Activated CD4-positive, alpha-beta T cell treated with anti-CD3 and anti-CD28 coated beads, Interleukin-10, Interleukin-2, amounts not matched to agents 100 ng/mL and 50 ng/mL, durations not matched to agents 16 hours and 8 hours (primary cell): ENCODE data around the gene PRKCZ.
"Not testable (repeated sequence)": the region's sequence is repeated elsewhere in the genome, so short reads cannot be mapped to it uniquely, and the experiment has no call there.

ENCODE experiments used
- DNase-seq: peaks from one replicate; pipeline ENCODE4 v3.0.0-alpha.2; 2020

PRKCZ gene

DNA sequence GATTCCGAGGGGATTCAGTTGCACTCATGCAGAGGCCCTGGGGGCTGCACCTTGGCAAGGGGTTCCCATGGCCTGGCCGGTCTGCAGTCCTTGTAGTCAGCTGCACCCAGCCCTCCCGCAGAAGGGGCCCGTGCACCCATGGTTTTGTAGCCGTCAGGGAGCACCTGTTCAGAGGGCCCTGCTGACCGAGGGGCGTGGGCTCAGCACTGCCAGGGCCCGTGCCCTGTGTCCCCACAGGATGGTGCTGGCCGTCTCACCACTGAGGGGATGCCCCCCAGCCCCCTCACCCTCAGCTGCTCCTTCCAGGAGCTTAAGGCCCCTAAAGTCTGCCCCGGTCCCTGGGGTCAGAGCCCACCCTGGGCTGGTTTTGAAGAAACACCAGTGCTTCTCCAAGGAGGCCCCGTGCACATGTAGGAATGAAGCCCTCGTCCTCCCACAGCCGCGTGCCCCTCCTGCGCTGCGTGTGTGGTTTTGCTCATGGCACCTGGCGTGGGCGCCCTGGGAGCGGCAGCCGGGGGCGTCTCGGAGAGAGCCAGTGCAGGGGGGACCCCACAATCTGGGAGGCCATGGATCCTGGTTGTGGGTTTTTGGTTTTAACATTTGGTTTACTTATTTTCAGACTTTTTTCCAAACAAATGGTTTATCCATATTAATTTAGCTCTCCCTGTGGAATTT is 40.1 kb downstream of the PRKCZ start:
- no peak for DNase-seq

DNA sequence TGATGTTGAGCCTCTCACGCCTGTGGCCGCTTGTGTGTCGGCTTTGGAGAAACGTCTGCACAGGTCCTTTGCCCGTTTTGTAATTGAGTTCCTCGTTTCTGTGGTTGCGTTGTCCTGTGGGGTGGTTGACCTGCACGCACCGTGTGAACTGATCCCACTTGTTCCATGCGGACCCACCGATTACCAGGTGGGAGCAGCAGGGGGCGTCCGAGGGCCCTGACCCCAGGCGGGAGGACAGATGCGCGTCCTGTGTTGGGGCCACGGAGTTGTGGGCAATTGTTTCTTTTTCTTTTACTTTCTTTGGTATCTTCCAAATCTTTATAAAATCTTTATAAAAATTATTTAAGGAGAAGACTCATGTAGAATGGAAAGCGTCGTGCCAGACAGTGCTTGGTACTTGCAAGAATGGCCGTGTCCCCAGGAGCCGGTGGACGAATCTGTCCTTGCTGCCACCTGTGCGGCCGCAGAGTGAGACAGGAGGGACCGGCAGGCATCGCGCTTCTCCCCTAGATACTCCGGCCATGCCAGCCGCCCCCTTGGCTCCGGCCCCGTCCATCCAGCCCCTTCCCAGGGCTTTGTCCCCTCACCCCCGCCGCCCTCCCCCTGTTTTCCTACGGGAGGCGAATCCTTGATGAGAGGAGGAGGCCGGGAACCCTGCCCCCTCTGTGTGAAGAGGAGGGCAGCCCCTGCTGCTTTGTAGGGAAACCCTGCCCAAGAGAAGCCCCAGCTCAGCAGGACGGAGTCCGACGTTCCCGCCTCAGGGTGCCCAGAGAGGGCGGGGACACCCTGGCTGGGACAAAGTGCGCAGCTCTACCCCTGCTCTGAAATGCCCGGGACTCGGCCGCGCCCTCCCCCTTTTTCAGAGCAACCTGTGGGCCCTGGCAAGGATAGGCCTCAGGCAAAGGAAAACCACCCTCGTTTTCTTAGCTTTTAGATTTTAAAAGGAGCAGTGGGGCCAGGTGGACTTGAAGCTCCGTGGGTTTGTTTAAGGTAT is 41.7 kb downstream of the PRKCZ start:
- DNase-seq, result peak; percentile 44

DNA sequence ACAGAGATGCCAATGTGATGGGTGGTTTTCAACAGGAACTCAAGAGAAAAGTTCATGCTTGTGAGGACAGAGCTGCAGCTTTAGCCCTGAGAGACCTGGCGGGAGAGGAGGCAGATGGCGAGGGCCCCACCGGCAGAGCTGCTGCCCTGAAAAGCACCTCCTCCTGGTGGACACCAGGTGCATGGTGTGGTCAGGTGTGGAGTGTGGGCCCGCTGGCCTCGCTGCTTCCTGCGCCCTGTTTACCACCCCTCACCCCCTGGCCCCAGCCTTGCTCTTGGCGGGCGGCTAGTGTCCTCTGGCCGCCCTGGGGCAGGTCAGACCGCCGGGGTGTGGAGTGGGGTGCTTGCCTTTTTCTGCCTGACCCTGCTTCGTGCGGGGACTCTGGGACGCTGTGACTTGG is 42.8 kb downstream of the PRKCZ start:
- no peak for DNase-seq

DNA sequence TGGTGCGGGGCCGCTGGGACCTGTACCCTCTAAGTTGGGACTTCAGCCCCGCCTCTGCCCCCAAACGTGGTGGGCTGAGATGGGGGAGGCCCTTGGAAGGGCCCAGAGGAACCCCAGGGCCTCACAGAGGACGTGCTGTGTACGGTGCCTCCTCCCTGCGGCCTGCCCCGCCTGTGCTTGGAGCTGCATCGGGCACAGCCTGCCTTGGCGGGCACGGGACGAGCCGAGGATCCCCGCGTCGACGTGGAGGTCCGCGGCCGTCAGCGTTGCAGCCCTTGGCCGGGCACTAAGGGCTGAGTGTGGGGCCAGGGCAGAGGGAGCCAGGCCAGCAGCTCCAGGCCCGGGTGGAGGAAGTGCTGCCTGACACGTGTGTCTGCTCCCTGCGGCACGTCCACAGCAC is 43.4 kb downstream of the PRKCZ start:
- DNase-seq, result no peak

DNA sequence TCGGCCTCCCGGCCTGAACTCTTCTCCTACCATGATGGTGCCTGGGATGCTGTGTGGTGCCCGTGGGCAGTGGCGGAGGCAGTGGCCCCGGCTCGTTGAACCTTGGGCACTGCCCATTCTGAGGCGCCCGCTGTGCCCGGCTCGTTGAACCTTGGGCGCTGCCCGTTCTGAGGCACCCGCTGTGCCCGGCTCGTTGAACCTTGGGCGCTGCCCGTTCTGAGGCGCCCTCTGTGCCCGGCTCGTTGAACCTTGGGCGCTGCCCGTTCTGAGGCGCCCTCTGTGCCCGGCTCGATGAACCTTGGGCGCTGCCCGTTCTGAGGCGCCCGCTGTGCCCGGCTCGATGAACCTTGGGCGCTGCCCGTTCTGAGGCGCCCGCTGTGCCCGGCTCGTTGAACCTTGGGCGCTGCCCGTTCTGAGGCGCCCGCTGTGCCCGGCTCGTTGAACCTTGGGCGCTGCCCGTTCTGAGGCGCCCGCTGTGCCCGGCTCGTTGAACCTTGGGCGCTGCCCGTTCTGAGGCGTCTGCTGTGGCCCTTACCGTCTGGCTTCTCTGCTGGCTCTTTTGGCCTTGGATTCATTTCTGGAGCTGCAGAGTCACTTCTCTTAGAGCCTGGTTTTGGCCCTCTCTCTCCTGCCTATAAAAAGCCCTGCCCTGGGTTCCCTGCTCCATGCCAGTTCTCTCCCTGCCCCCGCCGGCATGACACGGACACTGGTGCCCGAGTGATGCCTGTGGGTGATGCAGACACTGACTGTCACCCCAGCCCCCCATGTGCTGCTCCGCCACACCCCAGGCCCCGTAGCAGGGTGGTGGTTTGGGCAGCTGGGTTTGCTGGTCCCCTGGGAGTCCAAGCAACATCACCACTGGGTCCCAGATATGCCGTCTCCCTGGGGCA is 44.3 kb downstream of the PRKCZ start:
- not testable (repeated sequence) for DNase-seq

DNA sequence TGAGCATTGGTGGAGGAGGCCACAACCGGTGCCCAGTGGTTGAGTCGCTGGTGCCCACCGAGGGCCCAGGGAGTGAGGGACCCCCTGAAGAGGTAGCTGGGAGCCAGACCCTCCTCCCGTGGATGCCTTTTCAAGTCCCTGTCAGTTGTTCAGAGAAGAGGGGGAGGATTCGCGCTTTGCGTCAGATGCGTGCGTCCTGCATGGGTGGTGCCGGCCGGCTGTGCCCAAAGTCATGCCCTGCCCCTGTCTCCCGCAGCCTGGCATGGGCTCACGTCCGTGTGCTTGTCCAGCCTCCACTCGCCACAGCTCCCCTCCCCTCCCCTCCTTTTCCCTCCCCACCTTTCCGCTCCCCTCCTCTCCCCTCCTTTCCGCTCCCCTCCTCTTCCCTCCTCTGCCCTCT is 45.2 kb downstream of the PRKCZ start:
- no peak for DNase-seq

DNA sequence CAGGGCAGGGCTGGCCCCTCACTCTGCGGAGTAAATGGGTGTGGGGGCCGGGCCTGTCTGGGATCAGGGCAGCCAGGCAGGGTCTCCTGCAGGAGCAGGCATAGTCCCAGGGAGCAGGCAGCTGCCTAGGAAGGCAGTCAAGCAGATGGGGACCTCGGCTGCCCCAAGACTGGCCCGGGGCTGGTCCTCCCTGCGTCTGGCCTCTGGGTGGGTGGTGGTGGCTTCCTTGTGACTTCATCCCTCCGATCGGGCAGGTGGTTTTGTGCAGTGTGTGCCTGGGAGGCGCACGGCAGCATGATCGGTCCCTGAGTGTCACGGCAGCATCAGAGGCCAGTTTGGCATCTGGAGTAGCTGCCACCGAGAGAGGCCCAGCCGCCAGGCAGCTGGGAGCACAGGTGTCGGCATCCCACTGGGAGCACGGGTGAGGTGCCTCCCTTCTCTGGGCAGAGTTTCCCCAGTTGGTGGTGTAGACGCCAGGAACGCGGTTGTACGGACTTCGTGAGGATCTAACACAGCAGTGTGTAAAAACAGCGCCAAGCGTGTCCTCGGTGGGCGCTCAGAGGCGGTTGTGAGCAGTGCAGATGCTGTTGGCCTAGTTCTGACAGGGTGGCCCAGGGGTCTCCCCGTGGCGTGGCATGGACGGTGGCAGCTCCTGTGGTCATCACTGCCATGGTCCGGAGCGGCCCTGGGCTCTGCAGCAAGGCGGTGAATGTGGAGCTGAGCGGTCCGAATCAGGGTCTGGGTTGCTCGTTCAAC is 45.9 kb downstream of the PRKCZ start:
- no peak for DNase-seq

DNA sequence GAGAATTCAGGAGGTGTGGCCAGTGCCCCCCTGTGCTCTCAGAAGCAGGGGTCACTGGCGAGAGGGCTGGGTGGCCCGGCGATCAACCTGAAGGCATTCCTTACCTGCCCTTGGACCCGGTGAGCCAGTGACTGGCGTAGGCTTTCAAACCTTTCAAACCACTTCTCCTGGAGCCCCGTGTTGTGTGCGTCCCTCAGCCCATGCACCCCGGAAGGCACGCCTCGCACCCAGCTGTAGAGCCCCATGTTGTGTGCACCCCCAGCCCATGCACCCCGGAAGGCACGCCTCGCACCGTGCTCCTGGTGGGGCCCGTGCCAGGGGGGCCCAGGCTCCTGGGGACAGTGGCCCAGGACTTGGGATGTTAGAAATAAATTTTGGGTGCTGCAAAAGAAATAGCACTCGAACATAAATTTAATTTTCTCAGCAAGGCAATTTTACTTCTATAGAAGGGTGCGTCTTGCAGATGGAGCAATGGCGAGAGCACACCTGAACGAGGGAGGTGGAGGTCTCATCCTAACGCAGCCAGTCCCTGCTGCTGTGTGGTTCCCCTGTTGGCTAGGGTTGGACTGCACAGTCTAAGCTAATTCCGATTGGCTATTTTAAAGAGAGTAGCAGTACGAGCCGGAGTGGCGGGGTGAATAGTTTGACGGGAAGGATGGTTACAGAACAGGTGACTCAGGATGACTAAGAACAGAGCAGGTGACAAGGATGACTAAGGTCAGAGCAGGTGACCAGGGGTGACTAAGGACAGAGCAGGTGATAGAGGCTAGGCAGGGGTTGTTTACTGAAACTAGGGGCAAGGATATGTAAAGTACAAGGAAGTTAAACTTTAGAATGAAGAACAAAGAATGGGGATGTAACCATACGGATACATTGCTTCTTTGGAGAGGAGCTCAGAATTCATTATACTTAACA is 47.4 kb downstream of the PRKCZ start:
- DNase-seq, result no peak

DNA sequence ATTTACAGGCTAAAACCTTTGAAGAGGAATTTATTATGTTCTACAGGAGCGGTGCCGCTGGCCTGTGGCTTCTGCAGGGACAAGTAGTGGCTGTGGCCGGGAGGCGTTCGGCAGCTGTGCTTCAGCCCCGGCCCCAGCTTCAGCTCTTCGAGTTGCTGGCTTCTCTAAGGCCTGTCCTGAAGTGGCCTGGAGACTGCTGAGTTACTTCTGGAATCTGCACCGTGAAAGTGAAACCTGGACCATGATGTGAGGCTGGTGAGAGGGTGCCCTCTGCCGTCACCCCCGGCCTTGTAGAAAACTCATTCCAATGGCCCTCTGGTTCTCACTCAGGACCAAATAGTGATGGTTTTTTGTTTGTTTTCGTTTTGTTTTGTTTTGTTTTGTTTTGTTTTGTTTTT is 48.1 kb downstream of the PRKCZ start:
- DNase-seq, result no peak

DNA sequence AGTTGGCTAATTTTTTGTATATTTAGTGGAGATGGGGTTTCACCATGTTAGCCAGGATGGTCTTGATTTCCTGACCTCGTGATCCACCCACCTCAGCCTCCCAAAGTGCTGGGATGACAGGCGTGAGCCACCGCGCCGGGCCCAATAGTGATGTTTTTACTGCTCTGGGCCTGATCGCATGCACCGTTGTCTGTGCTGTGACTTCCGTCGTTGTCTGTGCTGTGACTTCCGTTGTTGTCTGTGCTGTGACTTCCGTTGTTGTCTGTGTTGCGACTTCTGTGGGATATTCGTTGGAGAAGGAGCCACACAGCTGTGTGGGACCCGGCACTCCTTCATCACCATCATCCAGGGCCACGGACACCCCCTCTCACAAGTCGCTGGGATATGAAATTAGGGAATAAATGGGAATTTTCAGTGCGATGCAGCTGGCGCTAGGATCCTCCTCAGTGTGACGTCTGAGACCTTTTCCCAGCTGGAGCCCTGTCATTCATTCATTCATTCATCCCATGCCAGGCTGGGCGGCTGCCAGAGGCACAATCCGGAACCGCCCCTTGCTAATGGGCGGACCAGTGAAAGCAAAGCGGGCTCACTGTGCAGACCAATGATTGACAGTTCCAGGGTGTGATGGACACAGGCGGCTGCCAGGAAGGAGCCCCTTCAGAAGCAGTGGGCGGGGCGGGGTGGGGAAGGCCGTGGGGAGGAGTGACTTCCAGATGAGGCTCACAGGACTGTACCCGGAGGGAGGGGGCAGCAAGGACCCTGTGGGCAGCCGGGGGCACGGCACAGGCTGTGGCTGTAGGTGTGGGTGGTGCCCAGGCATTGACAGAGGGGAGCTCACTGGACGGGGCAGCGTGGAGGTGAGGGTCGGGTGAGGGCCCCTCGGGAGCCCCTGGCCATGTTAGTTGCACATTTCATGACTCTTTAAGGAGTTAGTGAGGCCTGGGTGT is 48.9 kb downstream of the PRKCZ start:
- no peak for DNase-seq

DNA sequence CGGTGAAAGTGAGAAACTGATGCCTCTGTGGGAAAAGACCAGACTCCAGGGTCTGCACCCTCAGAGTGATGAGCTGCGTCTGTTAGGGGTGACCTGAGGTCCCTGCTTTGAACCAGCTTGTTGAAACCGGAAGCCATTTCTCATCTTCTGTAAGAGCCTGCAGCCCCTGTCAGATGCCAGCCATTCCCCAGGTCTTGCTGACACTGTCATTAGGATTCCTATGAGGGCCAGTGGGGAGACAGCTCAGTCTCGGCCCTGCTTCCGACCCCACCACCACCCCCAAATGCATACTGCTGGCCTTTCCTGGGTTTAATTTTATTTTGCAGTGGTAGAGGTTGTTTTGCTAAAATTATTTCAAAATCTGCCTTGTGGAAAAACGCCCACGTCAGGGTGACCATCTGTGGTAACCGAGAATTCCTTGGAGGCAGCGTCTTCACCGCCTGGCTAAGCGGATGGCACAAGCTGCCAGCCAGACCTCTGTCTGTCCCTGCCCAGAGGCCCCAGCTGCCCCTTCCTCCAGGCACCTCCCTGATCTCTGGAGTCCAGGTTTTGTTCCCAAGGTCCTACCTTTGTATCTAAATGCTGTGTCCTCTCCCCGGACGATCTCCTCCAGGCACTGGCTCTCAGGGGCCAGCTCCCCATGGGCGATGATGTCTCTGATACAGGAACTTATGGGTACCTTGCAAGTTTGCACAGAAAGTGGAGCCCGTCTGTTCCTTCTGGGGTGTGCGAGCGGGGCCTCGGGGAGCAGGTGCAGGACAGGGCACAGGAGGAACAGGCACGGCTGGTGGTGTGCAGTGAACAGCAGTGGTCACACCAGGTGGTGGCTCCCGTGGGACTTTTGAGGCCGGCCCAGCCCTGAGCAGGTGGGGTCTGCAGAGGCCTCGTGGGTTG is 49.9 kb downstream of the PRKCZ start:
- DNase-seq, result no peak

DNA sequence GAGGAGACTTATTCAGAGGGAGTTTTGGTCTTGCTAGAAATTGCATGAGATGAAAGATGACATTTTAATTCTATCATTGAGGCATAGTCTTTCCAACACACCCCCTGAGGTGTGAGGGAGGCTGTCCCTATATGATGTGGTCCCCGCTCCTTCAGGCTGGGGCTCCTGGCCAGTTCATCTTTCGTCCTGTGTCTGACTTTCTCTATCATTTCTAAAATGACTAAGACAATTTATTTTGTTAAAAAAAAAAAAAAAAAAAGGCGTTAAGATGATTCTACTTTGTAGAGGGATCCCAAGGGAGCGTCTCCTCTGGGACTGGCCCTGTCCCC is 50.5 kb downstream of the PRKCZ start:
- no peak for DNase-seq

DNA sequence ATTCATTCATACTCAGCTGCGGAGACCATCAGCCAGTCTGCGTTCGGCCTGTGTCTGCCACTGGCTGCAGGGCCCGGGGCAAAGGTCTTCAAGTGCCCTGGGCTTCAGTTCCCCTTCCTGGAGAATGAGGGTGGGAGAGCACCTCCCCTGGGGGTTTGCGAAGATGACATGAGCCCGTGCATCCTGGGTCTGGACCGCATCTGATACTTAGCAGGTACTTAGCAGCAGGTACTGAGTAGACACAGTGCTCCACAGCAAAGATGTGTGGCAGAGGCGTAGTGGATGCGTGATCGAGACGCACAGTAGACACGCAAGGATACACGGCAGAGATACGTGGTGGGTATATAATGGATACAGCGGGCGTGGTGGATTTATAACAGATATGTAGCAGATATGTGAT is 51.3 kb downstream of the PRKCZ start:
- no peak for DNase-seq

DNA sequence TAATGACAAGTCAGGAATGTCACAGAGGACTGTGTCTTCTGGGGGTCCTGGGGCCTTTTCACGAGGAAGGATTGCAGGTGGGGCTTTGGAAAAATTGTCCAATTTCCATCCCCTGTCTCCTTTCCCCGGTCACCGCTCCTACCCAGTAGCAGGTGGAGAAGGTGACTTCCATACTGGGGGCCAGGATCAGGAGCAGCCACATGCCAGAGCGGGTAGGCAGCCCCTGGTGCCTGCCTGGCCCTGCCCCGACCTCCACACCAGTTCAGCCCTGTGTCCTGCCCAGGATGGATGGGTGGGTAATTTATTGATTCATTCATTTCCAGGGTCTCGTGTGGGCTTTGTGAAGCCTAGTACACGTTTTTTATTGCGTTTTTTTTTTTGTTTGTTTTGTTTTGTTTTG is 51.7 kb downstream of the PRKCZ start:
- no peak for DNase-seq

DNA sequence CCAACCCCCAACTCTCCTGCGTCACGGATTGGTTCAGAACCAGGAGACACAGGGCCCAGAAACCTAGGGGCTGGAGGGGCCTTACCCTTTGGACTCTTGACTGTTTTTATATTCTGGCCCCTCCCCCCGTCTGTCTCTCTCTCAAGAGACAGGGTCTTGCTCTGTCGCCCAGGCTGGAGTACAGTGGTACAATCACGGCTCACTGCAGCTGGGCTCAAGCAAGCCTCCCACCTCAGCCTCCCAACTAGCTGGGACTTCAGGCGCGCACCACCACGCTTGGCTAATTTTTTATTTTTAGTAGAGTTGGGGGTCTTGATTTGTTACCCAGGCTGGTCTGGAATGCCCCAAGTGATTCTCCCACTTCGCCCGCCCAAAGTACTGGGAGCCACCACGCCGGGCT is 52.5 kb downstream of the PRKCZ start:
- DNase-seq, result no peak

DNA sequence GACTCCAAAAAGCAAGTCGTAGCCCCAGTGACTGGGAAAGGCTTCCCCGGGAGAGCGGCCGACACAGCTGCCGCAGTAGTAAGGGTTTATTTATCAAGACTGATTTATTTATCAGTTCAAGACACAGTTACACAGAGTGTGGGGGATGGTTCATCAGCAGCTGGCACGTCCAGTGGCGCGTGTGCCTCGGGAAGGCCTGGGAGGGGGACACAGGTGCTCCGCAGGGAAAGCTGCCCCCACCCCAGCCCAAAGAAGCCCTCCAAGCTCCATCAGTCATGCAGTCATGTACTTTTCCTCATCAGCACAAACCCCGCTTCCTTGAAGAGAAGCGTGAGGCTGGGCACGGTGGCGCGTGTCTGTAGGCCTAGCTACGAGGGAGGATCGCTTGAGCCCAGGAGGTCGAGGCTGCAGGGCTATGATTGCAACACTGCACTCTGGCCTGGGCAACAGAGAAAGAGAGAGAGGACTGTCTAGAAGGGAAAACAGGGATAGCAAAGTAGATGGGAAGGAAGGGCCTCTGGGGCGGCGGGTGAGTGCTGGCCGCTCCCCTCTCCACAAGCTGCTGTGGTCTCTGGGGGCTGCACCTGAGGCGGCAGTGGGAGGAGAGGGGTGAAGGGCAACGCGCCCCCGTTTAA is 53.2 kb downstream of the PRKCZ start:
- DNase-seq, result no peak

DNA sequence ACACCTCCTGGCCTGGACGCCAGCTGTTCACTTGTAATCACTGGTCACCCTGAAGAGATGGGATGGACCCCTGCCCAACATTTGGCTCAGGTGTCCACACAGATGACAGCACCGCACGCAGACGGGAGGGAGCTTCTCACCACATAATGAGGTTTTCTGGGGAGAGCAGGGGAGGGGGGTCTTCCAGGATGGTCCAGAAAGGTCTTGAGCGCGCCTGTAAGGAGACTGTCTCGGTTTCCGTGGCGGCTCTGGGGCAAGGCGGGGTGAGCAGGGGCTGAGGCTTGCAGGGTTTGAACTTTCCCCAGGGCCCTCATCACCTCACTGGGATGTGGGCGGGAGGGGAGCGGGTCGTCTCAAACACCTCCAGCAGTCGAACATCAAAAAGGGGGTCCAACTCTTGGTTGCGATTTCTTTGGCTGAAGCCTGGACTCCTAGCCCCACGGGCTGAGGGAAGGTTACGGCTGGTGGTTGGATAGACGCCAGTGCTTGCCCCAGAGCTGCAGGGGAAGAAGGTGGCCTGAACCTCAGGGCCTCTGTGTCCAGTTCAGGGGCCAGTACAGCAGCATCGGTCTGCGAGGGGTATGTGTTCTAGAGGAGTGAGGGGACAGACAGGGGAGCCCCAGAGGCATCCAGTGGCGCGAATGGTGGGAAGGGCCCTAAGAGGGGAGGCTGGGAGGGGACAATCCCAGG is 53.8 kb downstream of the PRKCZ start:
- no peak for DNase-seq
